GM21529 (cell line): Measurements from ENCODE around the gene MOV10L1.
"Not testable (repeated sequence)": the region's sequence is repeated elsewhere in the genome, so short reads cannot be mapped to it uniquely, and the experiment has no call there.

ENCODE experiments used
- ATAC-seq: cut with Tn5 transposase; IDR thresholded peaks from one replicate; pipeline ENCODE4 v1.9.1; 2021; ENCODE audit not compliant: unreplicated experiment

Gene MOV10L1

GRCh38 chr22:50076646-50077535 is 12.9 kb upstream of the MOV10L1 start:
- no peak for ATAC-seq

- ATAC-seq, result no peak
Observed at GRCh38 chr22:50078246-50078645, 11.6 kb upstream of the MOV10L1 start.

- ATAC-seq, result no peak
Observed at GRCh38 chr22:50078761-50079160, 11.0 kb upstream of the MOV10L1 start.

- no peak for ATAC-seq
Observed at GRCh38 chr22:50080077-50080465, 9.7 kb upstream of the MOV10L1 start.

GRCh38 chr22:50081426-50082196 is 8.2 kb upstream of the MOV10L1 start:
- ATAC-seq, result no peak

- ATAC-seq, result no peak
Observed at GRCh38 chr22:50082197-50082715, 7.5 kb upstream of the MOV10L1 start.

GRCh38 chr22:50082961-50083461 is 6.8 kb upstream of the MOV10L1 start:
- no peak for ATAC-seq

GRCh38 chr22:50083462-50084079 is 6.2 kb upstream of the MOV10L1 start:
- ATAC-seq, result no peak

GRCh38 chr22:50084080-50084477 is 5.7 kb upstream of the MOV10L1 start:
- ATAC-seq, result no peak

- no peak for ATAC-seq
Observed at GRCh38 chr22:50084614-50085021, 5.2 kb upstream of the MOV10L1 start.

GRCh38 chr22:50085211-50085972 is 4.4 kb upstream of the MOV10L1 start, which contains the start of gene MLC1:
Gene MLC1 (minus strand): TSS chr22:50085426. CDS start chr22:50084902, 524 bp downstream.
- no peak for ATAC-seq

GRCh38 chr22:50086526-50086925 is 3.3 kb upstream of the MOV10L1 start:
- no peak for ATAC-seq

- ATAC-seq, result not testable (repeated sequence)
Observed at GRCh38 chr22:50086975-50087374, 2.8 kb upstream of the MOV10L1 start.

- no peak for ATAC-seq
Observed at GRCh38 chr22:50087646-50088045, 2.2 kb upstream of the MOV10L1 start.

- ATAC-seq, result no peak
Observed at GRCh38 chr22:50088096-50088495, 1.7 kb upstream of the MOV10L1 start.

GRCh38 chr22:50089231-50089630 is 575 bp upstream of the MOV10L1 start:
- no peak for ATAC-seq

GRCh38 chr22:50090412-50090714 is 557 bp downstream of the MOV10L1 start:
- no peak for ATAC-seq

GRCh38 chr22:50091092-50091768 is 1.4 kb downstream of the MOV10L1 start:
- no peak for ATAC-seq

- no peak for ATAC-seq
Observed at GRCh38 chr22:50092342-50092741, 2.5 kb downstream of the MOV10L1 start.

- ATAC-seq, result no peak
Observed at GRCh38 chr22:50098052-50098451, 8.2 kb downstream of the MOV10L1 start.
